OCI-LY7 (cell line): ENCODE results near the gene BSPRY.

Source experiments
- EZH2phosphoT487 ChIP-seq: fragments of 200-600 bp; sonication (generic); IDR thresholded peaks from 2 replicates; pipeline ENCODE4 v1.6.1; 2018; ENCODE audit warnings: low read depth, borderline replicate concordance, mild to moderate bottlenecking, mixed run types, antibody characterized with exemption, low read length, moderate library complexity, mixed read lengths
- TF ChIP-seq, protein P1 (sequence below): fragments of 200-600 bp; sonication (generic); conservative IDR thresholded peaks from 2 replicates; pipeline ENCODE4 v1.5.1; 2014; ENCODE audit warnings: mild to moderate bottlenecking, antibody characterized with exemption, low read length, moderate library complexity, mixed read lengths

DNA sequence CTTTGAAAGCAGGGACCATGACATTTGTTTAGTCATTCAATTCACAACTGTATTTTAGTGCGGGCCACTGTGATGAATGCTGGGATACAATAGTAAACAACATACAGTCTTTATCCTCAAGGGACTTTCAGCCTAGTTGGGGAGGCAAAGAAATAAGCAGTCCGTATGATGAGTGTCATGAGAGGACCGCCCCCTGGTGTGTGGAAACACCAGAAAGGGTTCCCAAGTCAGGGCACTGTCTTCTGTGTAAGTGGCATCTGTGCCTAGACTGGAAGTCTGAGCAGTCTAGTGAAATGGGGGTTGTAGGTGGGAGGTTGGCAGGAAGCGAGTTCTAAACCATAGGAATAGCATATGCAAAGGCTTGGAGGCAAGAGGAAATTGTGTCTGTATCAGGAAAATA lies 68.0 kb downstream of the BSPRY start:
- TF ChIP-seq, protein P1, sequence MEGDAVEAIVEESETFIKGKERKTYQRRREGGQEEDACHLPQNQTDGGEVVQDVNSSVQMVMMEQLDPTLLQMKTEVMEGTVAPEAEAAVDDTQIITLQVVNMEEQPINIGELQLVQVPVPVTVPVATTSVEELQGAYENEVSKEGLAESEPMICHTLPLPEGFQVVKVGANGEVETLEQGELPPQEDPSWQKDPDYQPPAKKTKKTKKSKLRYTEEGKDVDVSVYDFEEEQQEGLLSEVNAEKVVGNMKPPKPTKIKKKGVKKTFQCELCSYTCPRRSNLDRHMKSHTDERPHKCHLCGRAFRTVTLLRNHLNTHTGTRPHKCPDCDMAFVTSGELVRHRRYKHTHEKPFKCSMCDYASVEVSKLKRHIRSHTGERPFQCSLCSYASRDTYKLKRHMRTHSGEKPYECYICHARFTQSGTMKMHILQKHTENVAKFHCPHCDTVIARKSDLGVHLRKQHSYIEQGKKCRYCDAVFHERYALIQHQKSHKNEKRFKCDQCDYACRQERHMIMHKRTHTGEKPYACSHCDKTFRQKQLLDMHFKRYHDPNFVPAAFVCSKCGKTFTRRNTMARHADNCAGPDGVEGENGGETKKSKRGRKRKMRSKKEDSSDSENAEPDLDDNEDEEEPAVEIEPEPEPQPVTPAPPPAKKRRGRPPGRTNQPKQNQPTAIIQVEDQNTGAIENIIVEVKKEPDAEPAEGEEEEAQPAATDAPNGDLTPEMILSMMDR: peak; percentile 48
- TF ChIP-seq EZH2phosphoT487: no peak
